HFFc6 (cell line): ENCODE measurements around the gene S100A4. TPM values are rescaled to one million over a fixed set of nuclear protein-coding genes. Genes with fewer than 3 reads are reported as not detected.

ENCODE experiments used
- DNase-seq: peaks from one replicate; pipeline ENCODE4 v3.0.0-alpha.2; 2018
- H3K27ac Mint-ChIP-seq: 2 replicates; pipeline ENCODE4 v1.8.0; 2020; ENCODE audit warnings: mild to moderate bottlenecking, mixed read lengths
- H3K27me3 Mint-ChIP-seq: 2 replicates; pipeline ENCODE4 v1.8.0; 2021; ENCODE audit warnings: mild to moderate bottlenecking, moderate library complexity, mixed read lengths; ENCODE audit not compliant: insufficient read depth
- H3K36me3 Mint-ChIP-seq: 2 replicates; pipeline ENCODE4 v1.8.0; 2021; ENCODE audit warnings: low read depth, mixed read lengths
- H3K4me1 Mint-ChIP-seq: 2 replicates; pipeline ENCODE4 v1.8.0; 2020; ENCODE audit warnings: low read depth, mixed read lengths
- H3K4me3 Mint-ChIP-seq: 2 replicates; pipeline ENCODE4 v1.8.0; 2020; ENCODE audit warnings: mild to moderate bottlenecking, moderate library complexity, mixed read lengths
- H3K9me3 Mint-ChIP-seq: 2 replicates; pipeline ENCODE4 v1.8.0; 2020; ENCODE audit warnings: mild to moderate bottlenecking, mixed read lengths
- total RNA-seq, 6 experiments: library from RNA; stranded (reverse); fragmentation: NEBNext Ultra II Directional; extraction: Animal tissue kit (Norgen Biotek cat#: 25700); gene quantifications; 2 replicates in 1 of 6; 3 replicates in 5 of 6; pipeline ENCODE4 v1.2.3, GENCODE V29; 2021
- TF ChIP-seq, protein P1 (sequence below): fragments of 200-600 bp; sonication (generic); IDR thresholded peaks from 2 replicates; pipeline ENCODE4 v1.5.0; 2021; ENCODE audit warnings: antibody characterized with exemption, mild to moderate bottlenecking

S100A4 gene
- total RNA-seq, 6 experiments from 2014 or later, result 394 to 846 (median 814) TPM

GRCh38 chr1:153549741-153550397, 4.3 kb upstream of the S100A4 start:
- peaks cover 5% of the 10 kb centered on the region for H3K27me3 Mint-ChIP-seq
- H3K9me3 Mint-ChIP-seq, result no peaks in the 10 kb centered on the region
- H3K4me1 Mint-ChIP-seq, result peaks cover 95% of the 10 kb centered on the region
- H3K4me3 Mint-ChIP-seq, result no peak overlapping the region; the same call in 1 of the 2 replicates
- no peak for DNase-seq
- TF ChIP-seq, protein P1, sequence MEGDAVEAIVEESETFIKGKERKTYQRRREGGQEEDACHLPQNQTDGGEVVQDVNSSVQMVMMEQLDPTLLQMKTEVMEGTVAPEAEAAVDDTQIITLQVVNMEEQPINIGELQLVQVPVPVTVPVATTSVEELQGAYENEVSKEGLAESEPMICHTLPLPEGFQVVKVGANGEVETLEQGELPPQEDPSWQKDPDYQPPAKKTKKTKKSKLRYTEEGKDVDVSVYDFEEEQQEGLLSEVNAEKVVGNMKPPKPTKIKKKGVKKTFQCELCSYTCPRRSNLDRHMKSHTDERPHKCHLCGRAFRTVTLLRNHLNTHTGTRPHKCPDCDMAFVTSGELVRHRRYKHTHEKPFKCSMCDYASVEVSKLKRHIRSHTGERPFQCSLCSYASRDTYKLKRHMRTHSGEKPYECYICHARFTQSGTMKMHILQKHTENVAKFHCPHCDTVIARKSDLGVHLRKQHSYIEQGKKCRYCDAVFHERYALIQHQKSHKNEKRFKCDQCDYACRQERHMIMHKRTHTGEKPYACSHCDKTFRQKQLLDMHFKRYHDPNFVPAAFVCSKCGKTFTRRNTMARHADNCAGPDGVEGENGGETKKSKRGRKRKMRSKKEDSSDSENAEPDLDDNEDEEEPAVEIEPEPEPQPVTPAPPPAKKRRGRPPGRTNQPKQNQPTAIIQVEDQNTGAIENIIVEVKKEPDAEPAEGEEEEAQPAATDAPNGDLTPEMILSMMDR, result 0 out of 2 replicates have a peak, but pooled peaks have one; percentile 22
- peaks cover 1% of the 10 kb centered on the region; the same call in 1 of the 2 replicates for H3K36me3 Mint-ChIP-seq
- H3K27ac Mint-ChIP-seq, result peak overlapping the region; percentile 95

DNA sequence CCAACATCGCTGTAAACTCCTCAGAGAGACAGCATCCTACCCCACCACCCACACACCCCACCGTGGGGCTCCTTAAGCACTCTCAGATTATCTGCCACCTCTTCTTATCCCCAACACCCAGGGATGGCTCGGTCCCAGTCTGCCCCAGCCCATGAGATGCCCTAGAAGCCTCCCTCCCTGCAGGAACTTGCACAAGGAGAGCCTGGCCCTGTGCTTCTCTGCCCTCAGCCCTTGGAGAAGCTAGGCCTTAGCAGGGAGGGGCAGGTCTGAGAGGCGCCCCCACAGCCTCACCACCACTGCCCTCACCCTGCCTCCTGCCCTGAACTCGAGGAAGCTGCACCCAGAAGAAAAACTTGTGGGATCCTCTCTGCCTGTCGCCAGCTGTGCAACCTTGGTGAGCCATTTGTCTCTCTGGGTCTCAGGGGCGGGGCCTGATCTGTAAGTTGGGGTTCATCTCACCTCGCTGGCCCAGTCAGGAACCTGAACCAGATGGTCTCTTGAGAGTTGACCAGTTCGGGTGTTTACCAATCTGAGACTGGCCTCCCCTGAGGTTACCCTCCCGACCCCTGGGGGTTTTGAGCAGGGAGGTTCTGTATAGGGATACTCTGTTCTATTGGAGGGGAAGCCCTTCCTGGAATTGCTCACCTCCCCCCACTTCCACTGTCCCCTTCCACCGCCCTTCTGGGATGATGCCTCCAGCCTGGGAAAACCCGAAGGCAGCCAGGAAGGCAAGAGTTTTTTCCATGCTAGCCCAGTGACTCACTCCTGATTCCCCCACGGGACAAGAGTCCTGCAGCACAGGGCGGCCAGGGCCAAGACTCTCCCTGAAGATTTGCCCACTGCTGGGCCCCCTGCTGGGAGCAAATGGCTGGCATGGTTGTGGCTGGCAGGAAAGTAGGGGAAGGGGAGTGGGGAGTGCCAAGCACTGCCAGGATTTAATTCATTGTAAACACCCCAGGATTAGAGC, 3.4 kb upstream of the S100A4 start, which contains the start of gene S100A3:
S100A3 (minus strand) TSS at position 537 of the 967 bp plus-strand sequence. CDS start 773 bp downstream, outside the sequence.
- H3K4me3 Mint-ChIP-seq, result peak within 1 kb of the TSS; percentile 40
- no peaks in the 10 kb centered on the region for H3K9me3 Mint-ChIP-seq
- peaks cover 5% of the 10 kb centered on the region for H3K27me3 Mint-ChIP-seq
- H3K27ac Mint-ChIP-seq, result peak within 1 kb of the TSS; percentile 95
- peak; percentile 85 for DNase-seq
- TF ChIP-seq, protein P1, result peak; percentile 67
- H3K36me3 Mint-ChIP-seq, result peaks cover 10% of the 10 kb centered on the region; the same call in 1 of the 2 replicates
- H3K4me1 Mint-ChIP-seq, result peaks cover 95% of the 10 kb centered on the region

DNA sequence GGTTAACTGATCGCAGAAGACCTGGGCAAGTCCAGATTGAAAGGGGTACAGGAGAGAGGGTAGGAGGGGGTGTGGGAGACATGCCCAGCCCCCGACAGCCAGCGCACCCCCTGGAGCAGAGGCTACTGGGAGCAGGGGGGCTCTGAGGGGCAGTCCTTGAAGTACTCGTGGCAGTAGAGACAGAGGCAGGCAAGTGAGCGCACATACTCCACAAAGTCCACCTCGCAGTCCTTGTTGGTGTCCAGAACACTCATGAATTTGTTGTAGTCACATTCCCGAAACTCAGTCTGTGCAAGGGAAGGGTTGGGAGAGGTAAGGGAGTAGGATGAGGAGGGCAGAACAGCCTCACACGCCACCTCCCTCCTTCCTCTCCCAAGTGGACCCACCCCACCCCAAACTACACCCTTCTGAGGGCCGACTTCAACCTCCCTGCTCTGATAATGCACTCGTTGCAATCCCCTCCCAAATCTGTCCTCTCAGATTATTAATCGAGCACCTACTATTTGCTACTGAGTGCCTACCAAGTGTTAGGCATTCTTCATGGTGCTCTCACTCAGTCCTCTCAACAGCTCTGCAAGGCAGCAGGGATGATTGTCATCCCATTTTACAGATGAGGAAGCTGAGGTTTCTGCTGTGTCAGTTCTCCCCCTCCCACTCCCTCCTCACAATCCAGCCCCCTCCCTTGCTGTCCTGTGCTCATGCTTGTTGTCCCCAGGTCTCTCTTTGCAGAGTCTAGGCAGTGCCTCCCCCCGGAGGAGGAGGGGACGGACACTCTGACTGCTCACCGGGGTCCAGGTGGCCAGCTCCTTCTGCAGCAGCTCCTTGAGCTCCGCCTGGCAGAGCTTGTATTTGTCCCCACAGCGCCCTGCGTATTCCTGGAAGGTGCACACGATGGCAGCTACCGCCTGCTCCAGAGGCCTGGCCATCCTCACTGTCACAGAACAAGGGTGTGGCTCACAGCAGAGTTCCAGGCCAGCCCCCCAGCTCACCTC, 2.2 kb upstream of the S100A4 start:
- Mint-ChIP-seq H3K4me3 (no peak overlapping the region), H3K27me3 (peaks cover 5% of the 10 kb centered on the region), H3K27ac (peak overlapping the region; percentile 95)

DNA sequence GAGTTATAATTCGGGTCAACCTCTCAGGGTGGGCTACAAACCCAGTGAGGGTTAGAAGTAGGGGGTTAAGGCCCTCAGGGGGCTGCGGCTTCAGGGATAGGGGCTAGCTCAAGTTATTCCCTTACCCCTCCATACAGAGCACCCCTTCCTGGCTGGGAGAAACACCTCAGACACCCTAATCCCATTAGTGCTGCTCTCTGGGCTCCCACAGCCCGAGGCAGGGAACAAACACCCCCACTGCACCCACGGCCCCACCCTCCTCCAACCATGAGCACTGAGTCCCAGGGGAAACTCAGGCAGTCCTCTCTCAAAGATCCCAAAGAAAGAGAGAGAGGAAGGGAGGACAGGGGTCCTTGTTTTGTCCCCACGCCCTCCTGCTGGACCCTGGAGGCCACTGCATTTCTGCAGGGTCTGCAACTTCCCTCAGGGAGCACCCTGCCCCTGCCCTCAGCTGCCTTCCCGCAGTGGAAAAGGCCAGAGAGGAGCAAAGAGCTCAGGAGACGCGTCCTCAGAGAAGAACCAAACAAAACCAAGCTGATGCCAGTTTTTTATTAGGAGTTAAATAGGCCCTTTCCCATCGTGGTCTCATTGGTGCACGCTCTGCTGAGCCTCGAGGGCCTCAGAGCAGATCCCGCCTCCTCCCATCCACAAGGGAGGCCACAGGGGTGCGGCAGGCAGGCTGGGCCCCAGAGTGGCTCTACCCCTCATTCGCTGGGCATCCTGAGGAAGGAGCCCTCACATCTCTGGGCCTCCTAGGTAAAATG, 1.4 kb upstream of the S100A4 start:
- Mint-ChIP-seq H3K27me3 (peaks cover 5% of the 10 kb centered on the region), H3K4me3 (peak overlapping the region; percentile 93), H3K27ac (peak overlapping the region; percentile 95), H3K36me3 (peaks cover 26% of the 10 kb centered on the region; the same call in 1 of the 2 replicates), H3K9me3 (no peaks in the 10 kb centered on the region), H3K4me1 (peaks cover 95% of the 10 kb centered on the region)
- TF ChIP-seq, protein P1, result peak; percentile 23
- DNase-seq, result no peak

More for the DNA sequence above, 2.2 kb upstream of the S100A4 start:
- H3K4me1 Mint-ChIP-seq, result peaks cover 95% of the 10 kb centered on the region
- H3K36me3 Mint-ChIP-seq, result peaks cover 21% of the 10 kb centered on the region; the same call in 1 of the 2 replicates
- TF ChIP-seq, protein P1, result no peak
- DNase-seq, result no peak
- no peaks in the 10 kb centered on the region for H3K9me3 Mint-ChIP-seq
